ENCODE measurements around the gene GMPPA.

DNA sequence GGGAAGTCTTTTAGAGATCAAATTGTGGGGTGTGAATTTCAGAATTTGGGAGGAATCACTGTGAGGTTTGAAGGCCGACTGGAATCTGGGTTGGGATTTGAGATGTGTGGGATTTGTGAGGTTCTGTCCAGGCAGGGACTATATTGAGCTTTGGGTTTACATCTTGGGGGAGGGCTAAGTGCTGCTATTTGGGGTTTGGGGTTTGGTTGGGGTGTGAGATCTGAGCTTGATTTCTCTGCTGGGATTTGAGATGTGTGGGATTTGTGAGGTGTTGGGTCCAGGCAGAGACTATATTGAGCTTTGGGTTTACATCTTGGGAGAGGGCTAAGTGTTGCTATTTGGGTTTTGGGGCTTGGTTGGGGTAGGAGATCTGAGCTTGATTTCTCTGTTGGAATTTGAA, 864 bp downstream of the GMPPA start:
- TF ChIP-seq, protein P1, sequence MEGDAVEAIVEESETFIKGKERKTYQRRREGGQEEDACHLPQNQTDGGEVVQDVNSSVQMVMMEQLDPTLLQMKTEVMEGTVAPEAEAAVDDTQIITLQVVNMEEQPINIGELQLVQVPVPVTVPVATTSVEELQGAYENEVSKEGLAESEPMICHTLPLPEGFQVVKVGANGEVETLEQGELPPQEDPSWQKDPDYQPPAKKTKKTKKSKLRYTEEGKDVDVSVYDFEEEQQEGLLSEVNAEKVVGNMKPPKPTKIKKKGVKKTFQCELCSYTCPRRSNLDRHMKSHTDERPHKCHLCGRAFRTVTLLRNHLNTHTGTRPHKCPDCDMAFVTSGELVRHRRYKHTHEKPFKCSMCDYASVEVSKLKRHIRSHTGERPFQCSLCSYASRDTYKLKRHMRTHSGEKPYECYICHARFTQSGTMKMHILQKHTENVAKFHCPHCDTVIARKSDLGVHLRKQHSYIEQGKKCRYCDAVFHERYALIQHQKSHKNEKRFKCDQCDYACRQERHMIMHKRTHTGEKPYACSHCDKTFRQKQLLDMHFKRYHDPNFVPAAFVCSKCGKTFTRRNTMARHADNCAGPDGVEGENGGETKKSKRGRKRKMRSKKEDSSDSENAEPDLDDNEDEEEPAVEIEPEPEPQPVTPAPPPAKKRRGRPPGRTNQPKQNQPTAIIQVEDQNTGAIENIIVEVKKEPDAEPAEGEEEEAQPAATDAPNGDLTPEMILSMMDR (IDR thresholded peaks at IDR 0.05): no peak
- TF ChIP-seq POLR2A (IDR thresholded peaks at IDR 0.05): no peak

Measured in stomach (tissue), 4 donors.